HG02973 (cell line): ENCODE data around the gene C19orf33.
"Not testable (repeated sequence)": the region's sequence is repeated elsewhere in the genome, so short reads cannot be mapped to it uniquely, and the experiment has no call there.

Experiments used
- ATAC-seq: cut with Tn5 transposase; IDR thresholded peaks from one replicate; pipeline ENCODE4 v1.9.1; 2021; ENCODE audit warnings: moderate library complexity; ENCODE audit not compliant: unreplicated experiment

Gene C19orf33

GRCh38 chr19:38335949-38336637 is 32.0 kb downstream of the C19orf33 start:
- peak; percentile 58 for ATAC-seq

GRCh38 chr19:38336638-38337359 is 32.7 kb downstream of the C19orf33 start:
- peak; percentile 40 for ATAC-seq

- ATAC-seq, result no peak
Measured at GRCh38 chr19:38337360-38337653, 33.3 kb downstream of the C19orf33 start.

- ATAC-seq, result not testable (repeated sequence)
Measured at GRCh38 chr19:38339011-38339410, 35.0 kb downstream of the C19orf33 start.

GRCh38 chr19:38340927-38341326 is 36.9 kb downstream of the C19orf33 start:
- no peak for ATAC-seq

GRCh38 chr19:38346837-38347236 is 42.8 kb downstream of the C19orf33 start:
- no peak for ATAC-seq

GRCh38 chr19:38350883-38351282 is 46.8 kb downstream of the C19orf33 start:
- ATAC-seq, result no peak

- ATAC-seq, result no peak
Measured at GRCh38 chr19:38351865-38352395, 47.9 kb downstream of the C19orf33 start.

- no peak for ATAC-seq
Measured at GRCh38 chr19:38352611-38353010, 48.6 kb downstream of the C19orf33 start.
